GM12878 (cell line): Measurements from ENCODE around the gene CCNC. TPM values are rescaled to one million over a fixed set of nuclear protein-coding genes. Genes with fewer than 3 reads are reported as not detected.
A peak's percentile ranks its signal among the peaks of the same experiment; 100 is the strongest.

Experiments
- ATAC-seq: fragments of 200-7000 bp; cut with Tn5 transposase; 3 replicates; pipeline ENCODE4 v1.9.1; 2020; ENCODE audit warnings: mild to moderate bottlenecking, moderate library complexity
- BruUV-seq: library from RNA; stranded (reverse); fragments of 400-500 nt; replicated peaks from 2 replicates; lab custom pipeline; 2021; lab: Mats Ljungman, UMichigan
- CTCF ChIA-PET: fragments of 300-600 bp; sonication (Branson Sonifier 250); formaldehyde crosslinking; extraction: SDS; loops from one replicate; lab custom pipeline; 2021; ENCODE audit warnings: inconsistent platforms; lab: Yijun Ruan, JAX
- POLR2A ChIA-PET: fragments of 350-600 bp; formaldehyde crosslinking; extraction: SDS; loops from one replicate; lab custom pipeline; 2021; ENCODE audit warnings: inconsistent platforms; lab: Charles Lee
- RAD21 ChIA-PET: fragments of 300-600 bp; sonication (Branson Sonifier 250); formaldehyde crosslinking; loops from one replicate; lab custom pipeline; 2023; ENCODE audit warnings: antibody characterized with exemption; ENCODE audit not compliant: unreplicated experiment; lab: Charles Lee
- SMC1A ChIA-PET: fragments of 300-600 bp; sonication (Branson Sonifier 250); formaldehyde crosslinking; loops from one replicate; lab custom pipeline; 2023; ENCODE audit not compliant: unreplicated experiment, uncharacterized antibody; lab: Charles Lee
- DNase-seq: peaks from one replicate; pipeline ENCODE4 v3.0.0-alpha.2; 2011; ENCODE audit warnings: low read depth, low spot score
- FAIRE-seq: peaks from 3 replicates; lab custom pipeline; 2011; peaks lifted over from hg19 to GRCh38; lab: Jason Lieb, UNC
- H2AFZ ChIP-seq: 2 replicates; pipeline ENCODE4 v1.6.0; 2011; ENCODE audit warnings: low read depth, low read length, control low read depth; ENCODE audit not compliant: control insufficient read depth
- H3K27ac ChIP-seq: 2 replicates; pipeline ENCODE4 v1.5.1; 2011; ENCODE audit warnings: control low read depth; ENCODE audit not compliant: control insufficient read depth, insufficient read depth
- H3K27me3 ChIP-seq, 2 experiments: replicated peaks in 1 of 2; 2 replicates each; pipeline versions ENCODE4 v1.6.0 to v1.6.1; 2011; ENCODE audit warnings: low read length in 1 of 2; ENCODE audit not compliant: control insufficient read depth in 2 of 2, insufficient read depth in 2 of 2
- H3K36me3 ChIP-seq, 2 experiments: 2 replicates each; pipeline ENCODE4 v1.5.1; 2011; ENCODE audit warnings: low read length in 1 of 2; ENCODE audit not compliant: control insufficient read depth in 2 of 2, insufficient read depth in 2 of 2
- H3K4me1 ChIP-seq: 2 replicates; pipeline ENCODE4 v1.6.1; 2011; ENCODE audit warnings: mild to moderate bottlenecking, low read length, moderate library complexity, mixed read lengths; ENCODE audit not compliant: control insufficient read depth, insufficient read depth
- H3K4me2 ChIP-seq: 2 replicates; pipeline ENCODE4 v1.6.0; 2011; ENCODE audit warnings: control low read depth; ENCODE audit not compliant: control insufficient read depth, insufficient read depth
- H3K4me3 ChIP-seq: fragments of 200-600 bp; sonication (generic); 2 replicates; pipeline ENCODE4 v1.5.1; 2016
- H3K79me2 ChIP-seq: 2 replicates; pipeline ENCODE4 v1.6.0; 2011; ENCODE audit warnings: low read length; ENCODE audit not compliant: control insufficient read depth, insufficient read depth
- H3K9ac ChIP-seq: 2 replicates; pipeline ENCODE4 v1.8.0; 2011; ENCODE audit warnings: low read length, control low read depth, mixed read lengths; ENCODE audit not compliant: control insufficient read depth, insufficient read depth
- H3K9me3 ChIP-seq: replicated peaks from 3 replicates; pipeline ENCODE4 v1.5.1; 2011; ENCODE audit warnings: mild to moderate bottlenecking, low read length; ENCODE audit not compliant: control insufficient read depth, insufficient read depth
- H4K20me1 ChIP-seq: 2 replicates; pipeline ENCODE4 v1.6.0; 2011; ENCODE audit not compliant: control insufficient read depth, insufficient read depth
- BHLHE40 ChIP-seq, 2 experiments: fragments of 450-650 bp in 1 of 2; IDR thresholded peaks; 2 replicates each; pipeline ENCODE4 v1.6.1; 2011 to 2017; ENCODE audit warnings: low read depth in 2 of 2, borderline replicate concordance in 1 of 2, improper control_type of control experiment in 1 of 2, low read length in 1 of 2, mild to moderate bottlenecking in 1 of 2
- E2F8 ChIP-seq: fragments of 450-650 bp; IDR thresholded peaks from 2 replicates; pipeline ENCODE4 v1.6.1; 2018; ENCODE audit warnings: mild to moderate bottlenecking, low read depth, moderate library complexity; ENCODE audit not compliant: partially characterized antibody
- ESRRA ChIP-seq: IDR thresholded peaks from 2 replicates; pipeline ENCODE4 v1.6.1; 2012; ENCODE audit warnings: mild to moderate bottlenecking, low read length, improper control_type of control experiment
- HDAC6 ChIP-seq: fragments of 200-600 bp; sonication (generic); IDR thresholded peaks from one replicate; pipeline ENCODE4 v1.8.0; 2017; ENCODE audit warnings: antibody characterized with exemption; ENCODE audit not compliant: unreplicated experiment
- KAT2A ChIP-seq: conservative IDR thresholded peaks from 2 replicates; pipeline ENCODE4 v1.6.1; 2011; ENCODE audit warnings: low read depth, low read length; ENCODE audit not compliant: control insufficient read depth
- MLLT1 ChIP-seq: fragments of 450-650 bp; IDR thresholded peaks from 2 replicates; pipeline ENCODE4 v1.6.1; 2016; ENCODE audit warnings: mild to moderate bottlenecking
- POLR2A ChIP-seq: IDR thresholded peaks from 2 replicates; pipeline ENCODE4 v1.6.1; 2011; ENCODE audit warnings: low read depth, mild to moderate bottlenecking, low read length
- POLR2AphosphoS2 ChIP-seq: IDR thresholded peaks from 2 replicates; pipeline ENCODE4 v1.6.1; 2011; ENCODE audit warnings: low read depth, mild to moderate bottlenecking, low read length, improper control_type of control experiment, moderate library complexity
- RELA ChIP-seq: fragments of 450-650 bp; IDR thresholded peaks from 2 replicates; pipeline ENCODE4 v1.8.0; 2014; ENCODE audit warnings: borderline replicate concordance; ENCODE audit not compliant: partially characterized antibody
- SMC3 ChIP-seq: IDR thresholded peaks from 2 replicates; pipeline ENCODE4 v1.6.1; 2011; ENCODE audit warnings: low read length, improper control_type of control experiment, borderline replicate concordance
- TCF3 ChIP-seq: IDR thresholded peaks from 2 replicates; pipeline ENCODE4 v1.6.1; 2012; ENCODE audit warnings: low read depth, mild to moderate bottlenecking, low read length, borderline replicate concordance; ENCODE audit not compliant: insufficient read depth
- ZNF622 ChIP-seq: fragments of 450-650 bp; IDR thresholded peaks from 2 replicates; pipeline ENCODE4 v1.6.1; 2017; ENCODE audit warnings: mild to moderate bottlenecking, inconsistent platforms
- ZNF687 ChIP-seq: fragments of 450-650 bp; IDR thresholded peaks from 2 replicates; pipeline ENCODE4 v1.6.1; 2017; ENCODE audit warnings: mild to moderate bottlenecking, moderate library complexity
- WGBS: methylation state at CpG from one replicate; pipeline ENCODE4 v1.1.6; 2016; ENCODE audit warnings: low lambda C conversion rate; ENCODE audit not compliant: insufficient replicate concordance, insufficient coverage; ENCODE audit errors: missing lambda C conversion rate; 5-methylcytosine and 5-hydroxymethylcytosine counted together
- in situ Hi-C: fragments of 300-500 bp; cut with MboI; formaldehyde crosslinking; loops from 9 replicates; pipeline ENCODE4 v1.14.3; 2018; ENCODE audit warnings: mixed read lengths
- intact Hi-C: fragments of 100-400 bp; cut with micrococcal nuclease; formaldehyde crosslinking; loops from one replicate; pipeline ENCODE4 v1.14.2; 2022; ENCODE audit not compliant: unreplicated experiment
- polyA plus RNA-seq, 11 experiments: library from polyadenylated mRNA; depleted of rRNA in 4 of 11; unstranded in 6 of 11; stranded (reverse) in 5 of 11; fragments of >200 nt; fragmentation: Nextera tagmentation in 4 of 11; fragmentation: Illumina TruSeq in 1 of 11; extraction: Ambion mirVana in 4 of 11; extraction: Trizol in 1 of 11; gene quantifications; 1 replicate in 1 of 11; 2 replicates in 10 of 11; pipeline versions ENCODE4 v1.2.1 to v1.2.3, GENCODE V29; 2011 to 2016; ENCODE audit warnings: inconsistent platforms in 2 of 11, missing spikeins in 2 of 11, low read depth in 1 of 11
- total RNA-seq, 4 experiments: library from RNA; depleted of rRNA in 3 of 4; stranded (reverse); fragments of >200 nt in 3 of 4; fragmentation: Illumina TruSeq in 1 of 4; extraction: Trizol in 1 of 4; gene quantifications; 2 replicates each; pipeline versions ENCODE4 v1.2.1 to v1.2.3, GENCODE V29; 2013 to 2021

CCNC gene
- total and polyA plus RNA-seq, 10 of the 15 experiments (the other 5 are each of a cell fraction or from before 2014, with no cell fraction given): 68.5 to 168 (median 99.4) TPM

GRCh38 chr6:99613705-99614429 lies 45.4 kb upstream of the CCNC start:
- peaks cover 3 to 16% of the 10 kb centered on the region in 2 experiments for H3K27me3 ChIP-seq
- H3K9ac ChIP-seq: no peak overlapping the region
- WGBS: 8% methylated on average over 68 of the region's 82 CpGs
- DNase-seq (no peak), FAIRE-seq (no peak), ATAC-seq (peak; percentile 77)
- TF ChIP-seq ZNF687 (peak; percentile 37; the same call in 1 of the 2 replicates), ESRRA (no peak), MLLT1 (no peak), POLR2AphosphoS2 (no peak), E2F8 (no peak), HDAC6 (no peak), ZNF622 (no peak), TCF3 (0 out of 2 replicates have a peak, but pooled peaks have one; percentile 8), BHLHE40 (IDR thresholded peaks at IDR 0.05; ENCODE audit: borderline replicate concordance in 1 of 2, low read depth in 2 of 2, low read length in 1 of 2) (peak; percentile 18 to 69; a peak in 3 of 4 replicates), KAT2A (no peak), RELA (no peak), SMC3 (no peak), POLR2A (peak; percentile 44)
- peaks cover 4% of the 10 kb centered on the region; the same call in 2 of the 3 replicates for H3K9me3 ChIP-seq
- no peaks in the 10 kb centered on the region for H4K20me1 ChIP-seq
- peak overlapping the region; percentile 81 for H2AFZ ChIP-seq
- POLR2A ChIA-PET: no interaction called here
- H3K27ac ChIP-seq: no peak overlapping the region
- in situ Hi-C loops: no loop called here
- H3K79me2 ChIP-seq: no peaks in the 10 kb centered on the region
- BruUV-seq: no TSS peak
- CTCF ChIA-PET: interaction anchor here (1.2 kb wide), 1 partner anchor 146 kb away, joined by 3 read pairs; no protein-coding TSS in a partner anchor
- intact Hi-C loops: loop anchor here (5.0 kb wide), 3 partner anchors 97 to 282 kb away; partner anchors contain the start of gene USP45
- peak overlapping the region; percentile 49; the same call in 1 of the 2 replicates for H3K4me3 ChIP-seq
- RAD21 ChIA-PET: no interaction called here
- H3K4me2 ChIP-seq: peak overlapping the region; percentile 65
- H3K4me1 ChIP-seq: peaks cover 19% of the 10 kb centered on the region
- SMC1A ChIA-PET: no interaction called here
- H3K36me3 ChIP-seq: no peaks in the 10 kb centered on the region
